HepG2 (cell line): ENCODE data around the gene RANGRF. TPM values are rescaled to one million over a fixed set of nuclear protein-coding genes. Genes with fewer than 3 reads are reported as not detected.

Experiments used
- ATAC-seq: fragments of 200-7000 bp; cut with Tn5 transposase; 3 replicates; pipeline ENCODE4 v1.9.1; 2020; ENCODE audit warnings: mild to moderate bottlenecking, moderate library complexity
- BruUV-seq: library from RNA; stranded (reverse); fragments of 400-500 nt; replicated peaks from 2 replicates; lab custom pipeline; 2021; lab: Mats Ljungman, UMichigan
- CTCF ChIA-PET: fragments of 300-600 bp; formaldehyde crosslinking; extraction: SDS; loops from one replicate; lab custom pipeline; 2021; ENCODE audit warnings: low total read pairs, inconsistent platforms, low intra/inter-chr PET ratio; lab: Yijun Ruan, JAX
- POLR2A ChIA-PET: fragments of 350-600 bp; sonication (Branson Sonifier 250); formaldehyde crosslinking; loops from one replicate; lab custom pipeline; 2020; ENCODE audit warnings: antibody characterized with exemption, inconsistent platforms; lab: Yijun Ruan, JAX
- DNase-seq: peaks from one replicate; pipeline ENCODE4 v3.0.0-alpha.2; 2015; ENCODE audit warnings: low spot score
- FAIRE-seq: peaks from 3 replicates; lab custom pipeline; 2011; peaks lifted over from hg19 to GRCh38; lab: Jason Lieb, UNC
- H2AFZ ChIP-seq: one replicate; pipeline ENCODE4 v1.6.1; 2011; ENCODE audit warnings: low read length, inconsistent platforms
- H3K27ac ChIP-seq: fragments of 300-600 bp; 3 replicates; pipeline ENCODE4 v1.8.0; 2011; ENCODE audit warnings: mixed run types, mild to moderate bottlenecking, mixed read lengths, low read length, inconsistent platforms; ENCODE audit not compliant: insufficient read depth; ENCODE audit errors: extremely low read length
- H3K27me3 ChIP-seq, 2 experiments: fragments of 200-600 bp in 1 of 2; 2 replicates in 1 of 2; 3 replicates in 1 of 2; pipeline versions ENCODE4 v1.6.0 to v1.8.0; 2011; ENCODE audit warnings: low read length in 2 of 2, mild to moderate bottlenecking in 2 of 2, moderate library complexity in 2 of 2, inconsistent platforms in 1 of 2; ENCODE audit not compliant: insufficient read depth in 2 of 2, control insufficient read depth in 1 of 2
- H3K36me3 ChIP-seq, 2 experiments: fragments of 200-600 bp in 1 of 2; replicated peaks in 1 of 2; 2 replicates in 1 of 2; 3 replicates in 1 of 2; pipeline versions ENCODE4 v1.5.1 to v1.8.0; 2011; ENCODE audit warnings: low read length in 2 of 2, inconsistent platforms in 1 of 2; ENCODE audit not compliant: insufficient read depth in 2 of 2, control insufficient read depth in 1 of 2
- H3K4me1 ChIP-seq: 2 replicates; pipeline ENCODE4 v1.5.1; 2012; ENCODE audit warnings: low read length, inconsistent platforms; ENCODE audit not compliant: insufficient read depth
- H3K4me2 ChIP-seq: 2 replicates; pipeline ENCODE4 v1.6.0; 2011; ENCODE audit warnings: low read depth, low read length, inconsistent platforms
- H3K4me3 ChIP-seq, 3 experiments: fragments of 200-600 bp in 1 of 3; sonication (generic), shearing (Covaris generic) in 1 of 3; replicated peaks in 1 of 3; 2 replicates each; pipeline ENCODE4 v1.5.1; 2011 to 2016; ENCODE audit warnings: low read length in 3 of 3, inconsistent platforms in 2 of 3, low read depth in 2 of 3, mild to moderate bottlenecking in 2 of 3, control low read depth in 1 of 3, mixed read lengths in 1 of 3; ENCODE audit not compliant: insufficient read depth in 1 of 3
- H3K79me2 ChIP-seq: one replicate; pipeline ENCODE4 v1.6.1; 2011; ENCODE audit warnings: low read length, inconsistent platforms; ENCODE audit not compliant: insufficient read depth
- H3K9ac ChIP-seq: 2 replicates; pipeline ENCODE4 v1.6.0; 2011; ENCODE audit warnings: mild to moderate bottlenecking, low read depth, low read length, inconsistent platforms; ENCODE audit not compliant: insufficient read depth
- H3K9me3 ChIP-seq: 2 replicates; pipeline ENCODE4 v1.5.1; 2012; ENCODE audit warnings: mild to moderate bottlenecking, low read length
- H4K20me1 ChIP-seq: 2 replicates; pipeline ENCODE4 v1.6.0; 2011; ENCODE audit warnings: inconsistent platforms, mild to moderate bottlenecking, low read length, moderate library complexity; ENCODE audit not compliant: insufficient read depth
- DNMT1 ChIP-seq: sonication (generic); formaldehyde crosslinking; IDR thresholded peaks from 2 replicates; pipeline ENCODE4 v1.5.1; 2020; ENCODE audit warnings: mild to moderate bottlenecking, missing genetic modification reagents
- ELF3 ChIP-seq: IDR thresholded peaks from 2 replicates; pipeline ENCODE4 v1.6.1; 2016; ENCODE audit warnings: missing genetic modification reagents, missing compliant biosample characterization
- GZF1 ChIP-seq: sonication (generic); formaldehyde crosslinking; IDR thresholded peaks from 2 replicates; pipeline ENCODE4 v1.5.1; 2020; ENCODE audit warnings: mild to moderate bottlenecking, missing genetic modification reagents
- HNRNPUL1 ChIP-seq: fragments of 200-400 bp; formaldehyde crosslinking; IDR thresholded peaks from 2 replicates; pipeline ENCODE4 v1.6.1; 2017; ENCODE audit warnings: low read depth, mild to moderate bottlenecking, low read length, moderate library complexity
- HOXA9 ChIP-seq: sonication (generic); formaldehyde crosslinking; IDR thresholded peaks from 2 replicates; pipeline ENCODE4 v1.8.1; 2022; ENCODE audit warnings: missing genetic modification reagents, mild to moderate bottlenecking, moderate library complexity, borderline replicate concordance
- IRF2 ChIP-seq: IDR thresholded peaks from 2 replicates; pipeline ENCODE4 v1.6.1; 2018; ENCODE audit warnings: missing genetic modification reagents, missing compliant biosample characterization
- MTF2 ChIP-seq: sonication (generic); formaldehyde crosslinking; IDR thresholded peaks from 2 replicates; pipeline ENCODE4 v1.5.0; 2020; ENCODE audit warnings: missing genetic modification reagents, borderline replicate concordance
- NR2C2 ChIP-seq: sonication (generic); formaldehyde crosslinking; IDR thresholded peaks from 2 replicates; pipeline ENCODE4 v1.4.0; 2020; ENCODE audit warnings: missing genetic modification reagents, mild to moderate bottlenecking, moderate library complexity, borderline replicate concordance
- SMARCE1 ChIP-seq: fragments of 450-650 bp; IDR thresholded peaks from 2 replicates; pipeline ENCODE4 v1.6.1; 2017; ENCODE audit warnings: borderline replicate concordance
- TBX3 ChIP-seq: fragments of 450-650 bp; IDR thresholded peaks from 2 replicates; pipeline ENCODE4 v1.6.1; 2017; ENCODE audit warnings: antibody characterized with exemption, mild to moderate bottlenecking, inconsistent platforms, borderline replicate concordance
- THAP11 ChIP-seq: IDR thresholded peaks from 2 replicates; pipeline ENCODE4 v1.6.1; 2016; ENCODE audit warnings: missing biosample characterization, missing genetic modification reagents
- YEATS4 ChIP-seq: sonication (generic); formaldehyde crosslinking; IDR thresholded peaks from 2 replicates; pipeline ENCODE4 v1.4.0; 2020; ENCODE audit warnings: missing genetic modification reagents, borderline replicate concordance
- ZFX ChIP-seq: sonication (generic); formaldehyde crosslinking; IDR thresholded peaks from 2 replicates; pipeline ENCODE4 v1.4.0; 2020; ENCODE audit warnings: mild to moderate bottlenecking, low read depth, missing genetic modification reagents, moderate library complexity
- ZNF331 ChIP-seq: sonication (generic); formaldehyde crosslinking; IDR thresholded peaks from 2 replicates; pipeline ENCODE4 v1.4.0; 2020; ENCODE audit warnings: missing genetic modification reagents
- ZNF333 ChIP-seq: sonication (generic); formaldehyde crosslinking; IDR thresholded peaks from 2 replicates; pipeline ENCODE4 v1.4.0; 2020; ENCODE audit warnings: mild to moderate bottlenecking, missing genetic modification reagents, borderline replicate concordance
- ZNF746 ChIP-seq: sonication (generic); formaldehyde crosslinking; IDR thresholded peaks from 2 replicates; pipeline ENCODE4 v1.8.0; 2022; ENCODE audit warnings: mild to moderate bottlenecking, missing genetic modification reagents
- ZNF781 ChIP-seq: sonication (generic); formaldehyde crosslinking; IDR thresholded peaks from 2 replicates; pipeline ENCODE4 v1.5.1; 2020; ENCODE audit warnings: borderline replicate concordance, mild to moderate bottlenecking, missing genetic modification reagents; ENCODE audit errors: not compliant biosample characterization
- whole genome bisulfite sequencing: methylation state at CpG from one replicate; pipeline ENCODE4 v1.1.6; 2017; ENCODE audit warnings: low lambda C conversion rate; 5-methylcytosine and 5-hydroxymethylcytosine counted together
- in situ Hi-C: cut with HindIII; loops from 2 replicates; pipeline ENCODE4 v1.10.0; 2017; ENCODE audit warnings: low pct_unique_long_range_greater_than_20kb; ENCODE audit not compliant: extremely low pct_ligation_motif_present
- intact Hi-C: fragments of 100-400 bp; cut with micrococcal nuclease; formaldehyde crosslinking; loops from one replicate; pipeline ENCODE4 v1.10.0; 2022; ENCODE audit not compliant: unreplicated experiment
- polyA plus RNA-seq, 8 experiments: library from polyadenylated mRNA; depleted of rRNA in 3 of 8; stranded (reverse) in 7 of 8; unstranded in 1 of 8; fragments of >200 nt; fragmentation: Illumina TruSeq in 4 of 8; extraction: Trizol in 4 of 8; gene quantifications; 2 replicates each; pipeline versions ENCODE4 v1.2.1 to v1.2.3, GENCODE V29; 2011 to 2016; ENCODE audit warnings: low read depth in 4 of 8, missing spikeins in 1 of 8, mixed read lengths in 1 of 8; ENCODE audit not compliant: insufficient read depth in 1 of 8
- total RNA-seq, 5 experiments: library from RNA; depleted of rRNA; stranded (reverse); fragments of >200 nt; fragmentation: Illumina TruSeq; extraction: Trizol; gene quantifications; 2 replicates each; pipeline ENCODE4 v1.2.3, GENCODE V29; 2016; ENCODE audit warnings: low read depth in 1 of 5

Gene RANGRF
- total and polyA plus RNA-seq, 2 of the 13 experiments (the other 11 are each of a cell fraction or from before 2014, with no cell fraction given), result 18.6 to 40.7 TPM

- H2AFZ ChIP-seq, result no peak overlapping the region
- no peak for FAIRE-seq
- TF ChIP-seq ZNF746 (CRISPR knock-in tag), result no peak
- no peak for TF ChIP-seq ELF3 (CRISPR knock-in tag)
- TF ChIP-seq ZNF331 (CRISPR knock-in tag), result no peak
- TF ChIP-seq YEATS4, result 0 out of 2 replicates have a peak, but pooled peaks have one; percentile 11
- no peak for TF ChIP-seq ZNF781 (CRISPR knock-in tag)
- no peak for TF ChIP-seq SMARCE1
- TF ChIP-seq MTF2, result 0 out of 2 replicates have a peak, but pooled peaks have one; percentile 39
- TF ChIP-seq GZF1 (CRISPR knock-in tag), result no peak
- no peak for TF ChIP-seq HOXA9
- TF ChIP-seq HNRNPUL1, result no peak
- TF ChIP-seq NR2C2 (CRISPR knock-in tag), result no peak
- TF ChIP-seq THAP11 (CRISPR knock-in tag), result no peak
- TF ChIP-seq IRF2 (CRISPR knock-in tag), result no peak
- TF ChIP-seq ZNF333 (CRISPR knock-in tag), result no peak
- peak; percentile 6; the same call in 1 of the 2 replicates for TF ChIP-seq ZFX
- no peak for TF ChIP-seq DNMT1
- TF ChIP-seq TBX3, result no peak
- DNase-seq, result no peak
- intact Hi-C loops, result no loop called here
- H3K4me1 ChIP-seq, result peaks cover 25% of the 10 kb centered on the region
- BruUV-seq, result no TSS peak
- no peaks in the 10 kb centered on the region for H3K79me2 ChIP-seq
- CTCF ChIA-PET, result interaction anchor here (0.6 kb wide), 1 partner anchor 59 kb away, joined by 3 read pairs; no protein-coding TSS in a partner anchor
- POLR2A ChIA-PET, result no interaction called here
- in situ Hi-C loops, result no loop called here
- H3K27ac ChIP-seq, result no peak overlapping the region
- ATAC-seq, result peak; percentile 12; the same call in 1 of the 3 replicates
- H3K9ac ChIP-seq, result no peak overlapping the region
- peaks cover 2 to 34% of the 10 kb centered on the region in 2 experiments; a peak in 4 of 5 replicates for H3K27me3 ChIP-seq
- peak overlapping the region; percentile 47 to 75 (median 48); a peak in 5 of 6 replicates for H3K4me3 ChIP-seq
- H3K9me3 ChIP-seq, result no peaks in the 10 kb centered on the region
- peak overlapping the region; percentile 85 for H3K4me2 ChIP-seq
- no peaks in the 10 kb centered on the region for H4K20me1 ChIP-seq
- H3K36me3 ChIP-seq, result no peaks in the 10 kb centered on the region
- 48% methylated on average over 11 of the region's 25 CpGs for WGBS
These were observed 38.8 kb downstream of the RANGRF start for GRCh38 chr17:8327303-8327649.
